ENCODE results near the gene KRTAP12-1. TPM values are rescaled to one million over a fixed set of nuclear protein-coding genes. Genes with fewer than 3 reads are reported as not detected.

The KRTAP12-1 gene
- total RNA-seq, 1 donor from 2014 or later = not detected

- H3K27ac Mint-ChIP-seq (ENCODE audit: unreplicated experiment) = peak overlapping the region; percentile 18
- H3K36me3 Mint-ChIP-seq (ENCODE audit: low read depth, unreplicated experiment) = no peaks in the 10 kb centered on the region
- H3K4me3 Mint-ChIP-seq (ENCODE audit: unreplicated experiment) = no peak overlapping the region
- H3K9me3 Mint-ChIP-seq (ENCODE audit: unreplicated experiment) = peaks cover 13% of the 10 kb centered on the region
- no peaks in the 10 kb centered on the region for H3K9me3 ChIP-seq (ENCODE audit: insufficient read depth, low read depth, low read length)
- H2AFZ ChIP-seq (ENCODE audit: low read depth, low read length) = no peak overlapping the region
- H3K27me3 Mint-ChIP-seq (ENCODE audit: low read depth, unreplicated experiment) = peaks cover 80% of the 10 kb centered on the region
- H3K27ac ChIP-seq (ENCODE audit: low read depth, low read length) = no peak overlapping the region
- H3K4me2 ChIP-seq (ENCODE audit: low read length) = no peak overlapping the region
- TF ChIP-seq EZH2 (IDR thresholded peaks at IDR 0.05; ENCODE audit: insufficient read depth, low read length) (no peak), CTCF (IDR thresholded peaks at IDR 0.05; ENCODE audit: insufficient read depth, low read depth, low read length) (no peak)
- H3K4me1 ChIP-seq (ENCODE audit: insufficient read depth, low read length) = no peaks in the 10 kb centered on the region
- H3K9ac ChIP-seq (ENCODE audit: low read length) = no peak overlapping the region
- H4K20me1 ChIP-seq (ENCODE audit: insufficient read depth, low read length) = no peaks in the 10 kb centered on the region
- H3K4me1 Mint-ChIP-seq (ENCODE audit: low read depth, unreplicated experiment) = no peaks in the 10 kb centered on the region
- no peaks in the 10 kb centered on the region for H3K79me2 ChIP-seq (ENCODE audit: insufficient read depth, low read length)
- no peak for DNase-seq (ENCODE audit: low read depth)
- no peaks in the 10 kb centered on the region for H3K36me3 ChIP-seq (ENCODE audit: insufficient read depth, low read length)
- no peak for FAIRE-seq
- H3K27me3 ChIP-seq (ENCODE audit: insufficient read depth, low read length) = peaks cover 39% of the 10 kb centered on the region
- no peak overlapping the region for H3K4me3 ChIP-seq (ENCODE audit: insufficient read depth, low read depth, low read length)
Observed at GRCh38 chr21:44703731-44704635, 22.0 kb upstream of the KRTAP12-1 start.

GRCh38 chr21:44702973-44703730 lies 21.2 kb upstream of the KRTAP12-1 start:
- H3K36me3 ChIP-seq (ENCODE audit: insufficient read depth, low read length) = no peaks in the 10 kb centered on the region
- no peaks in the 10 kb centered on the region for H3K79me2 ChIP-seq (ENCODE audit: insufficient read depth, low read length)
- Mint-ChIP-seq H3K9me3 (ENCODE audit: unreplicated experiment) (peaks cover 13% of the 10 kb centered on the region), H3K4me1 (ENCODE audit: low read depth, unreplicated experiment) (peaks cover 3% of the 10 kb centered on the region), H3K36me3 (ENCODE audit: low read depth, unreplicated experiment) (no peaks in the 10 kb centered on the region), H3K4me3 (ENCODE audit: unreplicated experiment) (no peak overlapping the region), H3K27ac (ENCODE audit: unreplicated experiment) (no peak overlapping the region), H3K27me3 (ENCODE audit: low read depth, unreplicated experiment) (peaks cover 82% of the 10 kb centered on the region)
- H3K4me3 ChIP-seq (ENCODE audit: insufficient read depth, low read depth, low read length) = no peak overlapping the region
- FAIRE-seq (no peak), DNase-seq (ENCODE audit: low read depth) (no peak)
- TF ChIP-seq CTCF (IDR thresholded peaks at IDR 0.05; ENCODE audit: insufficient read depth, low read depth, low read length) (no peak), EZH2 (IDR thresholded peaks at IDR 0.05; ENCODE audit: insufficient read depth, low read length) (no peak)
- no peaks in the 10 kb centered on the region for H3K9me3 ChIP-seq (ENCODE audit: insufficient read depth, low read depth, low read length)
- H2AFZ ChIP-seq (ENCODE audit: low read depth, low read length) = no peak overlapping the region
- no peaks in the 10 kb centered on the region for H4K20me1 ChIP-seq (ENCODE audit: insufficient read depth, low read length)
- H3K27ac ChIP-seq (ENCODE audit: low read depth, low read length) = no peak overlapping the region
- H3K27me3 ChIP-seq (ENCODE audit: insufficient read depth, low read length) = peaks cover 34% of the 10 kb centered on the region
- H3K9ac ChIP-seq (ENCODE audit: low read length) = no peak overlapping the region
- no peaks in the 10 kb centered on the region for H3K4me1 ChIP-seq (ENCODE audit: insufficient read depth, low read length)
- H3K4me2 ChIP-seq (ENCODE audit: low read length) = no peak overlapping the region
